Esophagus (tissue), 2 donors: ENCODE results near the gene TBC1D23. TPM values are rescaled to one million over a fixed set of nuclear protein-coding genes. Genes with fewer than 3 reads are reported as not detected.
"Not testable (repeated sequence)": the region's sequence is repeated elsewhere in the genome, so short reads cannot be mapped to it uniquely, and the experiment has no call there.

ENCODE experiments used
- H3K27ac ChIP-seq, 2 donors: one replicate each; pipeline ENCODE4 v1.5.1; 2013; ENCODE audit warnings: low read depth in 2 of 2, mild to moderate bottlenecking in 2 of 2, inconsistent platforms in 1 of 2, low read length in 1 of 2, moderate library complexity in 1 of 2
- H3K27me3 ChIP-seq, 2 donors: one replicate each; pipeline ENCODE4 v1.6.1; 2013; ENCODE audit warnings: low read length in 2 of 2, control low read depth in 1 of 2, mild to moderate bottlenecking in 1 of 2; ENCODE audit not compliant: insufficient read depth in 2 of 2, control insufficient read depth in 1 of 2
- H3K36me3 ChIP-seq, 2 donors: one replicate each; pipeline ENCODE4 v1.6.1; 2013; ENCODE audit warnings: low read length in 1 of 2; ENCODE audit not compliant: control insufficient read depth in 2 of 2, insufficient read depth in 2 of 2
- H3K4me1 ChIP-seq, 2 donors: one replicate each; pipeline ENCODE4 v1.6.1; 2013; ENCODE audit warnings: low read length in 1 of 2; ENCODE audit not compliant: control insufficient read depth in 2 of 2, insufficient read depth in 2 of 2
- H3K4me3 ChIP-seq, 2 donors: one replicate each; pipeline ENCODE4 v1.5.1; 2013; ENCODE audit warnings: low read length in 2 of 2, mild to moderate bottlenecking in 2 of 2, low read depth in 1 of 2, moderate library complexity in 1 of 2
- H3K9me3 ChIP-seq, 2 donors: one replicate each; pipeline ENCODE4 v1.6.1; 2013; ENCODE audit warnings: mild to moderate bottlenecking in 2 of 2, low read depth in 1 of 2, low read length in 1 of 2, moderate library complexity in 1 of 2; ENCODE audit not compliant: control insufficient read depth in 2 of 2, insufficient read depth in 1 of 2
- WGBS, 2 donors: extraction: QIAGEN DNeasy Blood & Tissue Kit; methylation state at CpG; one replicate each; pipeline ENCODE4 v1.1.7; 2013; 5-methylcytosine and 5-hydroxymethylcytosine counted together
- polyA plus RNA-seq, 2 donors: library from polyadenylated mRNA; stranded (reverse); fragments of 200-250 nt; gene quantifications; one replicate each; pipeline ENCODE4 v1.2.3, GENCODE V29; 2013
- donor health status: healthy with polysubstance abuse.
- donor health status: Bipolar disorder and iron deficiency.

TBC1D23 gene
- polyA plus RNA-seq, 2 donors = 12.6 to 17.4 TPM

DNA sequence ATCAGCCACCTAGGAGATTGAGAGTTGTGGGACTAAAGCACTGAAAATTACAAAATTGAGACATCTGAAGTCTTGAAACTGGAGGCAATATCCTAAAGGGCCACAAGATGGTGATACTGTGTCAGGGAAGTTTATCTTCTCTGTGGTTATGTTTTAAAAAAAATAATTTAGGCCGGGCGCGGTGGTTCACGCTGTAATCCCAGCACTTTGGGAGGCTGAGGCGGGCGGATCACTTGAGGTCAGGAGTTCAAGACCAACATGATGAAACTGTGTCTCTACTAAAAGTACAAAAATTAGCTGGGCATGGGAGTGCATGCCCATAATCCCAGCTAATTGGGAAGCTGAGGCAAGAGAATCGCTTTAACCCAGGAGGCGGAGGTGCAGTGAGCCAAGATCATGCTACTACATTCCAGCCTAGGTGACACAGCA, 55.9 kb downstream of the TBC1D23 start:
- Histone ChIP-seq H3K4me3 (no peak overlapping the region), H3K9me3 (no peaks in the 10 kb centered on the region), H3K4me1 (no peaks in the 10 kb centered on the region), H3K36me3 (no peaks in the 10 kb centered on the region), H3K27me3 (no peaks in the 10 kb centered on the region), H3K27ac (no peak overlapping the region)
- WGBS, 2 donors = 24 to 31% methylated on average over 8 of the region's 8 CpGs

DNA sequence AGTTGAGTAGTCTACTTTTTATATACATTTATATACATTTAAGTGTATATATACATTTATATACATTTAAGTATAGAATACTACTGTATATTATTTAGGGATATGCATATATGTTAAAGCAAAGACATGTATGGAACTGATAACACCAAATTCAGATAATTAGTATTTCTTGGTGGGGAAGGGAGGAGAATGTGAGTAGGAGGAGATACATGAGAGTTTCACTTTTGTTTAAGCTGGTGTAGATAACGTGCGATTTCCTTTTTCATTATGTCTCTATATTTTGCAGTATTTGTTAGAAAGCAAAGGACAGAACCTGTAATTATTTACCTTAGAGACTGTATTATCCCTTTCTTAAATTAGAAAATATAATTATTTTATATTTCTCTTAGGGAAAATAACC, 57.1 kb downstream of the TBC1D23 start:
- no peak overlapping the region for H3K4me3 ChIP-seq
- no peaks in the 10 kb centered on the region for H3K27me3 ChIP-seq
- H3K36me3 ChIP-seq = no peaks in the 10 kb centered on the region
- no peaks in the 10 kb centered on the region for H3K9me3 ChIP-seq
- no peak overlapping the region for H3K27ac ChIP-seq
- 80 to 81% methylated on average over 2 of the region's 2 CpGs for WGBS, 2 donors
- no peaks in the 10 kb centered on the region for H3K4me1 ChIP-seq

DNA sequence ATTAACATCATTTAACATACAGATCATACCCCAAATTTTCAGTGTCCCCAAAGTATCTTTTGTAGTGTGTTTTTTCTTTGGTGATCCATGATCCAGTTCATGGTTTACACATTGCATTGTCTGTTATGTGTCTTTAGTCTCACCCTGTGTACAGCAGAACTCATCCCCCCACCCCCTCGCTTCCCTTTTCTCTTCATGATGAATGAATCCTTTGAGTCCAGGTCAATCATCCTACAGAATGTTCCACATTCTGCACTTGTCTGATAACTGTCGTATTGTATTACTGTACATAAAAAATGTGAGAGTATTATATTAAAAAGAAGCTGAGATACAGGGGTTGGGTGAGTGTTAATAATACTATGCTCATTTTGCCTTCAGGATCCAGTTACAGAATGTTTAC, 59.2 kb downstream of the TBC1D23 start:
- Histone ChIP-seq H3K4me1 (no peaks in the 10 kb centered on the region), H3K9me3 (no peaks in the 10 kb centered on the region), H3K27ac (no peak overlapping the region), H3K36me3 (no peaks in the 10 kb centered on the region), H3K4me3 (no peak overlapping the region), H3K27me3 (no peaks in the 10 kb centered on the region)
- 94% methylated on average over 2 of the region's 2 CpGs for WGBS, 2 donors

GRCh38 chr3:100324044-100324443, 63.3 kb downstream of the TBC1D23 start:
- no peaks in the 10 kb centered on the region for H3K36me3 ChIP-seq
- H3K27me3 ChIP-seq = no peaks in the 10 kb centered on the region
- H3K4me1 ChIP-seq = no peaks in the 10 kb centered on the region

GRCh38 chr3:100325827-100326226, 65.0 kb downstream of the TBC1D23 start:
- H3K4me1 ChIP-seq = no peaks in the 10 kb centered on the region

More at GRCh38 chr3:100324044-100324443, 63.3 kb downstream of the TBC1D23 start:
- Histone ChIP-seq H3K9me3 (no peaks in the 10 kb centered on the region), H3K27ac (no peak overlapping the region), H3K4me3 (no peak overlapping the region)

DNA sequence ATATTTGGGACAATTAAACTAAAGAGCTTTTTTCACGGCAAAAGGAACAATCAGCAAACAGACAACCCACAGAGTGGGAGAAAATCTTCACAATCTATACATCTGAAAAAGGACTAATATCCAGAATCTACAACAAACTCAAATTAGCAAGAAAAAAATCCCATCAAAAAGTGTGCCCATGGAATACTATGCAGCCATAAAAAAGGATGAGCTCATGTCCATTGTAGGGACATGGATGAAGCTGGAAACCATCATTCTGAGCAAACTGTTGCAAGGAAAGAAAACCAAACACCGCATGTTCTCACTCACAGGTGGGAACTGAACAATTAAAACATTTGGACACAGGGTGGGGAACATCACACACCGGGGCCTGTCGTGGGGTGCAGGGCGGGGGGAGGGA, 66.6 kb downstream of the TBC1D23 start:
- not testable (repeated sequence) for H3K27me3 ChIP-seq, H3K4me1 ChIP-seq, H3K4me3 ChIP-seq, H3K36me3 ChIP-seq, H3K27ac ChIP-seq, H3K9me3 ChIP-seq
- WGBS, 2 donors = 96 to 98% methylated on average over 5 of the region's 5 CpGs

More at GRCh38 chr3:100325827-100326226, 65.0 kb downstream of the TBC1D23 start:
- no peak overlapping the region for H3K27ac ChIP-seq
- H3K27me3 ChIP-seq = no peaks in the 10 kb centered on the region
- no peaks in the 10 kb centered on the region for H3K9me3 ChIP-seq
- H3K36me3 ChIP-seq = no peaks in the 10 kb centered on the region
- no peak overlapping the region for H3K4me3 ChIP-seq

- H3K36me3 ChIP-seq = no peaks in the 10 kb centered on the region
- no peaks in the 10 kb centered on the region for H3K4me1 ChIP-seq
- 73 to 81% methylated on average over 4 of the region's 4 CpGs for WGBS, 2 donors
- H3K27me3 ChIP-seq = no peaks in the 10 kb centered on the region
- H3K9me3 ChIP-seq = no peaks in the 10 kb centered on the region
- H3K27ac ChIP-seq = no peak overlapping the region
- H3K4me3 ChIP-seq = no peak overlapping the region
Measured at GRCh38 chr3:100329800-100330489, 69.2 kb downstream of the TBC1D23 start.

- H3K27me3 ChIP-seq = no peaks in the 10 kb centered on the region
- H3K27ac ChIP-seq = no peak overlapping the region
- no peaks in the 10 kb centered on the region for H3K9me3 ChIP-seq
- no peaks in the 10 kb centered on the region for H3K36me3 ChIP-seq
- no peak overlapping the region for H3K4me3 ChIP-seq
- WGBS, 2 donors = 92% methylated on average over 5 of the region's 5 CpGs
- peaks cover 0 to 3% of the 10 kb centered on the region in 2 donors for H3K4me1 ChIP-seq
Measured at GRCh38 chr3:100330651-100331050, 69.9 kb downstream of the TBC1D23 start.

DNA sequence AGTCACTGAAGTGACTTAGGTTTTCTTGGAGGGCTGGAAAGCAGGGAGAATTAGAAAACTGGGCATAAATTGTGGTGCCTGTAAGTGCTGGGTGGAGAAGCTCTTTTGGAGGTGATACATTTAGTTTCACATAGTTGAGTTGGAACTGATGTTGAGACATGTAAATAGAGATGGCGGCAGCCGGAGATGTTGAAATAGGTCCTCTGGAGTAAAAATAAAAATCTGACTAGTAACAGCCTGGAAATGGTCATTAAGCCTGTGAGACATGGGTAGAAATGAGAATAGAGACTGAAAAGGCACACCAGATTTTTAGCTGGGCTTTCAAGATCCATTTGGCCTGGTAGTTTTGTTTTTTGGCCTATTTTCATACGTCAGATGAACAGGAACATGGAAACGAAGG, 70.9 kb downstream of the TBC1D23 start:
- Histone ChIP-seq H3K4me1 (peaks cover 0 to 3% of the 10 kb centered on the region in 2 donors), H3K27me3 (no peaks in the 10 kb centered on the region), H3K27ac (no peak overlapping the region), H3K9me3 (no peaks in the 10 kb centered on the region), H3K4me3 (no peak overlapping the region), H3K36me3 (no peaks in the 10 kb centered on the region)
- 93 to 94% methylated on average over 4 of the region's 4 CpGs for WGBS, 2 donors

GRCh38 chr3:100333051-100333450, 72.3 kb downstream of the TBC1D23 start:
- peaks cover 0 to 3% of the 10 kb centered on the region in 2 donors for H3K4me1 ChIP-seq
- no peaks in the 10 kb centered on the region for H3K27me3 ChIP-seq
- no peaks in the 10 kb centered on the region for H3K9me3 ChIP-seq
- H3K4me3 ChIP-seq = no peak overlapping the region
- no peak overlapping the region for H3K27ac ChIP-seq
- no peaks in the 10 kb centered on the region for H3K36me3 ChIP-seq
